Activated naive CD4-positive, alpha-beta T cell (primary cell): ENCODE results near the gene POLR2I.
"Not testable (repeated sequence)": the region's sequence is repeated elsewhere in the genome, so short reads cannot be mapped to it uniquely, and the experiment has no call there.

Experiments used
- DNase-seq, 4 experiments: peaks; one replicate each; lab custom pipeline; 2025; lab: John Stamatoyannopoulos, UW

Gene POLR2I

GRCh38 chr19:36101550-36102327 lies 12.9 kb downstream of the POLR2I start:
- no peak for DNase-seq

- no peak for DNase-seq
These were observed 14.2 kb downstream of the POLR2I start for GRCh38 chr19:36100476-36100875.

- DNase-seq = no peak
These were observed 15.4 kb downstream of the POLR2I start for GRCh38 chr19:36099166-36099785.

- DNase-seq = no peak
These were observed 17.6 kb downstream of the POLR2I start for GRCh38 chr19:36097036-36097435.

- DNase-seq = no peak
These were observed 21.0 kb downstream of the POLR2I start for GRCh38 chr19:36093687-36094086.

GRCh38 chr19:36093146-36093662 lies 21.5 kb downstream of the POLR2I start:
- DNase-seq = no peak

GRCh38 chr19:36092566-36092965 lies 22.1 kb downstream of the POLR2I start:
- no peak for DNase-seq

- no peak for DNase-seq
These were observed 23.6 kb downstream of the POLR2I start for GRCh38 chr19:36090910-36091695.

- no peak for DNase-seq
These were observed 24.8 kb downstream of the POLR2I start for GRCh38 chr19:36089847-36090246.

- DNase-seq = no peak
These were observed 28.3 kb downstream of the POLR2I start for GRCh38 chr19:36086326-36086725.

GRCh38 chr19:36084231-36085009 lies 30.3 kb downstream of the POLR2I start:
- DNase-seq = no peak

GRCh38 chr19:36082916-36083315 lies 31.8 kb downstream of the POLR2I start:
- no peak for DNase-seq

GRCh38 chr19:36081894-36082293 lies 32.8 kb downstream of the POLR2I start:
- no peak for DNase-seq

GRCh38 chr19:36081385-36081784 lies 33.3 kb downstream of the POLR2I start:
- DNase-seq = no peak

- no peak for DNase-seq
These were observed 35.2 kb downstream of the POLR2I start for GRCh38 chr19:36079389-36079945.

- no peak for DNase-seq
These were observed 41.4 kb downstream of the POLR2I start for GRCh38 chr19:36073121-36073876.

GRCh38 chr19:36072081-36072480 lies 42.6 kb downstream of the POLR2I start:
- no peak for DNase-seq

- DNase-seq = not testable (repeated sequence)
These were observed 45.7 kb downstream of the POLR2I start for GRCh38 chr19:36068810-36069499.

- no peak for DNase-seq
These were observed 47.0 kb downstream of the POLR2I start for GRCh38 chr19:36067681-36068080.

- DNase-seq = no peak
These were observed 49.8 kb downstream of the POLR2I start for GRCh38 chr19:36064826-36065225.
